Lower leg skin (tissue), 3 donors: Measurements from ENCODE around the gene RBM44.
"Not testable (repeated sequence)": the region's sequence is repeated elsewhere in the genome, so short reads cannot be mapped to it uniquely, and the experiment has no call there.

Source experiments
- POLR2A ChIP-seq, 2 donors: fragments of 450-650 bp; IDR thresholded peaks; one replicate each; pipeline ENCODE4 v1.6.1; 2016 to 2017; ENCODE audit warnings: antibody characterized with exemption in 2 of 2, mild to moderate bottlenecking in 1 of 2, moderate library complexity in 1 of 2
- TF ChIP-seq, protein P1 (sequence below), 3 donors: fragments of 450-650 bp; IDR thresholded peaks; one replicate each; pipeline ENCODE4 v1.5.1; 2016; ENCODE audit warnings: antibody characterized with exemption in 3 of 3, mild to moderate bottlenecking in 3 of 3, moderate library complexity in 2 of 3

DNA sequence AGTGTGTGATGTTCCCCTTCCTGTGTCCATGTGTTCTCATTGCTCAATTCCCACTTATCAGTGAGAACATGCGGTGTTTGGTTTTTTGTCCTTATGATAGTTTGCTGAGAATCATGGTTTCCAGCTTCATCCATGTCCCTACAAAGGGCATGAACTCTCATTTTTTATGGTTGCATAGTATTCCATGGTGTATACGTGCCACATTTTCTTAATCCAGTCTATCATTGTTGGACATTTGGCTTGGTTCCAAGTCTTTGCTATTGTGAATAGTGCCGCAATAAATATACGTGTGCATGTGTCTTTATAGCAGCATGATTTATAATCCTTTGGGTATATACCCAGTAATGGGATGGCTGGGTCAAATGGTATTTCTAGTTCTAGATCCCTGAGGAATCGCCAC, 14.9 kb upstream of the RBM44 start:
- TF ChIP-seq, protein P1, sequence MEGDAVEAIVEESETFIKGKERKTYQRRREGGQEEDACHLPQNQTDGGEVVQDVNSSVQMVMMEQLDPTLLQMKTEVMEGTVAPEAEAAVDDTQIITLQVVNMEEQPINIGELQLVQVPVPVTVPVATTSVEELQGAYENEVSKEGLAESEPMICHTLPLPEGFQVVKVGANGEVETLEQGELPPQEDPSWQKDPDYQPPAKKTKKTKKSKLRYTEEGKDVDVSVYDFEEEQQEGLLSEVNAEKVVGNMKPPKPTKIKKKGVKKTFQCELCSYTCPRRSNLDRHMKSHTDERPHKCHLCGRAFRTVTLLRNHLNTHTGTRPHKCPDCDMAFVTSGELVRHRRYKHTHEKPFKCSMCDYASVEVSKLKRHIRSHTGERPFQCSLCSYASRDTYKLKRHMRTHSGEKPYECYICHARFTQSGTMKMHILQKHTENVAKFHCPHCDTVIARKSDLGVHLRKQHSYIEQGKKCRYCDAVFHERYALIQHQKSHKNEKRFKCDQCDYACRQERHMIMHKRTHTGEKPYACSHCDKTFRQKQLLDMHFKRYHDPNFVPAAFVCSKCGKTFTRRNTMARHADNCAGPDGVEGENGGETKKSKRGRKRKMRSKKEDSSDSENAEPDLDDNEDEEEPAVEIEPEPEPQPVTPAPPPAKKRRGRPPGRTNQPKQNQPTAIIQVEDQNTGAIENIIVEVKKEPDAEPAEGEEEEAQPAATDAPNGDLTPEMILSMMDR (IDR thresholded peaks at IDR 0.05), result not testable (repeated sequence)
- not testable (repeated sequence) for TF ChIP-seq POLR2A (IDR thresholded peaks at IDR 0.05)
